SU-DHL-6 (cell line): ENCODE results near the gene CT45A8.
"Not testable (repeated sequence)": the region's sequence is repeated elsewhere in the genome, so short reads cannot be mapped to it uniquely, and the experiment has no call there.

Experiments
- CTCF ChIP-seq: fragments of 200-600 bp; sonication (generic); IDR thresholded peaks from one replicate; pipeline ENCODE4 v1.5.1; 2017; ENCODE audit warnings: antibody characterized with exemption, mild to moderate bottlenecking, low read length, moderate library complexity; ENCODE audit not compliant: insufficient read depth, poor library complexity, severe bottlenecking
- EZH2phosphoT487 ChIP-seq: fragments of 200-600 bp; sonication (generic), shearing (Covaris generic); conservative IDR thresholded peaks from 2 replicates; pipeline ENCODE4 v1.6.1; 2018; ENCODE audit warnings: mild to moderate bottlenecking, antibody characterized with exemption, low read length, moderate library complexity, mixed read lengths

- TF ChIP-seq CTCF, EZH2phosphoT487: not testable (repeated sequence)
These were observed 17.4 kb upstream of the CT45A8 start, which contains the start of gene CT45A9 for GRCh38 chrX:135871712-135872111.
